Kidney epithelial cell (primary cell): Measurements from ENCODE around the gene CABP7. TPM values are rescaled to one million over a fixed set of nuclear protein-coding genes. Genes with fewer than 3 reads are reported as not detected.

Source experiments
- DNase-seq: peaks from one replicate; pipeline ENCODE4 v3.0.0-alpha.2; 2010; ENCODE audit warnings: low read depth
- H3K27me3 ChIP-seq: 2 replicates; pipeline ENCODE4 v1.6.0; 2011; ENCODE audit warnings: low read length; ENCODE audit not compliant: control insufficient read depth, insufficient read depth
- H3K36me3 ChIP-seq: 2 replicates; pipeline ENCODE4 v1.5.1; 2011; ENCODE audit warnings: low read length; ENCODE audit not compliant: control insufficient read depth, insufficient read depth
- H3K4me3 ChIP-seq: 2 replicates; pipeline ENCODE4 v1.5.1; 2011; ENCODE audit warnings: low read depth, mild to moderate bottlenecking, control low read depth, low read length
- total RNA-seq: library from RNA; depleted of rRNA; stranded (reverse); fragments of >200 nt; gene quantifications from 2 replicates; pipeline ENCODE4 v1.2.3, GENCODE V29; 2015
- TF ChIP-seq, protein P1 (sequence below): IDR thresholded peaks from 2 replicates; pipeline ENCODE4 v1.5.1; 2011; ENCODE audit warnings: mild to moderate bottlenecking, moderate library complexity, low read length, control low read depth, inconsistent platforms; ENCODE audit not compliant: insufficient read depth, poor library complexity, severe bottlenecking

The CABP7 gene
- total RNA-seq, 1 donor from 2014 or later, result not detected

- H3K27me3 ChIP-seq, result no peaks in the 10 kb centered on the region
- TF ChIP-seq, protein P1, sequence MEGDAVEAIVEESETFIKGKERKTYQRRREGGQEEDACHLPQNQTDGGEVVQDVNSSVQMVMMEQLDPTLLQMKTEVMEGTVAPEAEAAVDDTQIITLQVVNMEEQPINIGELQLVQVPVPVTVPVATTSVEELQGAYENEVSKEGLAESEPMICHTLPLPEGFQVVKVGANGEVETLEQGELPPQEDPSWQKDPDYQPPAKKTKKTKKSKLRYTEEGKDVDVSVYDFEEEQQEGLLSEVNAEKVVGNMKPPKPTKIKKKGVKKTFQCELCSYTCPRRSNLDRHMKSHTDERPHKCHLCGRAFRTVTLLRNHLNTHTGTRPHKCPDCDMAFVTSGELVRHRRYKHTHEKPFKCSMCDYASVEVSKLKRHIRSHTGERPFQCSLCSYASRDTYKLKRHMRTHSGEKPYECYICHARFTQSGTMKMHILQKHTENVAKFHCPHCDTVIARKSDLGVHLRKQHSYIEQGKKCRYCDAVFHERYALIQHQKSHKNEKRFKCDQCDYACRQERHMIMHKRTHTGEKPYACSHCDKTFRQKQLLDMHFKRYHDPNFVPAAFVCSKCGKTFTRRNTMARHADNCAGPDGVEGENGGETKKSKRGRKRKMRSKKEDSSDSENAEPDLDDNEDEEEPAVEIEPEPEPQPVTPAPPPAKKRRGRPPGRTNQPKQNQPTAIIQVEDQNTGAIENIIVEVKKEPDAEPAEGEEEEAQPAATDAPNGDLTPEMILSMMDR, result no peak
- H3K36me3 ChIP-seq, result no peaks in the 10 kb centered on the region
- no peak for DNase-seq
- no peak overlapping the region for H3K4me3 ChIP-seq
Observed at GRCh38 chr22:29758959-29759358, 39.2 kb downstream of the CABP7 start.

DNA sequence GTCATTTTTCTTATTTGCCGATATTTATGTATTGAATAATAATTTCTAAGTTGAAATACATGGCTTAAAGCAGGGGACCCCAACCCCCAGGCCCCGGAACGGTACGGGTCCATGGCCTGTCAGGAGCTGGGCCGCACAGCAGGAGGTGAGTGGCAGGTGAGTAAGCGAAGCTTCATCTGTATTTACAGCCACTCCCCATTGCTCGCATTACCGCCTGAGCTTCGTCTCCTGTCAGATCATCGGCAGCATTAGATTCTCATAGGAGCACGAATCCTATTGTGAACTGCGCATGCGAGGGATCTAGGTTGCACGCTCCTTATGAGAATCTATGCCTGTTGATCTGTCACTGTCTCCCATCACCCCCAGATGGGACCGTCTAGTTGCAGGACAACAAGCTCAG is 42.5 kb downstream of the CABP7 start:
- DNase-seq, result no peak

GRCh38 chr22:29765905-29766631 is 46.3 kb downstream of the CABP7 start:
- Histone ChIP-seq H3K4me3 (peak overlapping the region; percentile 73), H3K36me3 (no peaks in the 10 kb centered on the region), H3K27me3 (no peaks in the 10 kb centered on the region)
- DNase-seq, result no peak
- TF ChIP-seq, protein P1, result no peak

More for the DNA sequence above, 42.5 kb downstream of the CABP7 start:
- Histone ChIP-seq H3K4me3 (no peak overlapping the region), H3K36me3 (no peaks in the 10 kb centered on the region), H3K27me3 (no peaks in the 10 kb centered on the region)
- TF ChIP-seq, protein P1, result no peak

GRCh38 chr22:29766632-29767170 is 46.9 kb downstream of the CABP7 start, which contains the start of gene ZMAT5:
Gene ZMAT5 (minus strand): TSS chr22:29767007. CDS start chr22:29748544, 18,463 bp downstream.
- no peaks in the 10 kb centered on the region for H3K36me3 ChIP-seq
- H3K27me3 ChIP-seq, result no peaks in the 10 kb centered on the region
- DNase-seq, result peak; percentile 94
- H3K4me3 ChIP-seq, result peak within 1 kb of the TSS; percentile 91
- TF ChIP-seq, protein P1, result no peak

DNA sequence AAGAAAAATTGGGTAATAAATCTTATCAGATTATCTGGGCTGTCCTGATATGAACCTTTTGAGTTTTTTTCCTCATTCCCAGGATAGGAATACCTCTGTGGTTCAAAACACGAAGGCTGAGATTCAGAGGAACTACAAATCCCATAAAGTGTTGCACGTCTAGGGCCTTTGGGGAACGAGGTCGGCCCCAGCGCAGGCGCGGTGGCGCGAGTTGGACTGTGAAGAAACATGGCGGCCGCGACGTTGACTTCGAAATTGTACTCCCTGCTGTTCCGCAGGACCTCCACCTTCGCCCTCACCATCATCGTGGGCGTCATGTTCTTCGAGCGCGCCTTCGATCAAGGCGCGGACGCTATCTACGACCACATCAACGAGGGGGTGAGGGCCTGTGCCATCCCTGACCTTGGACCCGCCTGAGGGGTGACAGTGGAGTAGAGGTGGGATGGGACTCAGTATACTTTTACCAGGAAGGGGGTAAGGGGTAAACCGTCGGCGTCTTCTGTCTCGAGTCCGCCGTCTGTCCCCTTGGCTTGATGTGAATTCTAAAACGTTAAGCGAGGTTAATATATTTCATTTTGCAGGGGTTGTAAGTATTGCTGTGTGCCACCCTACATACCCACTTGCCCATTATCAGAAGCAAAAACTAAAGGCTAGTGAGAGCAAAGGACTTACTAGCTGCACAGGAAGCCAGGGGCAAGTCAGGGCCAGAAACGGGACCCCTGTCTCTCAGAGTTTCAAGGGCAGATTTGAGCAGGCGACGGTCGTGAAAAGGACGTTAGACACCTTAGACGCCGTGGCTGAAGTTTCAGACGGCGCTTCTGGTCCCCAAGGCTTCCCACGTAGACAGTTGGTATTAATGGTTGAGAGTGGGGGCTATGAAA is 47.6 kb downstream of the CABP7 start, which contains the start of gene UQCR10:
Gene UQCR10, plus strand, starts transcription at position 199 of the 881 bp plus-strand sequence. Its CDS starts 30 bp downstream, at position 229.
- Histone ChIP-seq H3K4me3 (peak within 1 kb of the TSS; percentile 91), H3K27me3 (no peaks in the 10 kb centered on the region), H3K36me3 (no peaks in the 10 kb centered on the region)
- DNase-seq, result peak; percentile 65
- TF ChIP-seq, protein P1, result no peak
